HG03439 (cell line): ENCODE measurements around the gene ZNF181.

ENCODE experiments used
- ATAC-seq: cut with Tn5 transposase; IDR thresholded peaks from one replicate; pipeline ENCODE4 v1.9.1; 2021; ENCODE audit warnings: mild to moderate bottlenecking, moderate library complexity; ENCODE audit not compliant: unreplicated experiment

The ZNF181 gene

DNA sequence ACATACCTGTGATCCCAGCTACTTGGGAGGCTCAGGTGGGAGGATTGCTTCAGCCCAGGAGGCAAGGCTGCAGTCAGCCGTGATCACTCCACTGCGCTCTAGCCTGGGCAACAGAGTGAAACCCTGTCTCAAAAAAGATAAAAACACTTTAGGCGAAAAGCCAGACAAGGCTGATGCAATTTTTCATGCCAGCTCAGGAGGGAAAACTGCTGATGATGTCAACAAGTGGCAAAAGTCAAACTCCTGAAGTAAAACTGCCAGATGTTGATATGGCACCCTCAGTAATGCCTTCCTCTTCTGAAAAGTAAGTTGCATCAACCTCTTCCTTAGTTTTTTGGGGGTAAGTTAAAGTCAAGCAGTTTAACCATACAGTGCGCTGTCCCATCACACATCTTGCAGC is 23.4 kb downstream of the ZNF181 start:
- ATAC-seq = no peak

DNA sequence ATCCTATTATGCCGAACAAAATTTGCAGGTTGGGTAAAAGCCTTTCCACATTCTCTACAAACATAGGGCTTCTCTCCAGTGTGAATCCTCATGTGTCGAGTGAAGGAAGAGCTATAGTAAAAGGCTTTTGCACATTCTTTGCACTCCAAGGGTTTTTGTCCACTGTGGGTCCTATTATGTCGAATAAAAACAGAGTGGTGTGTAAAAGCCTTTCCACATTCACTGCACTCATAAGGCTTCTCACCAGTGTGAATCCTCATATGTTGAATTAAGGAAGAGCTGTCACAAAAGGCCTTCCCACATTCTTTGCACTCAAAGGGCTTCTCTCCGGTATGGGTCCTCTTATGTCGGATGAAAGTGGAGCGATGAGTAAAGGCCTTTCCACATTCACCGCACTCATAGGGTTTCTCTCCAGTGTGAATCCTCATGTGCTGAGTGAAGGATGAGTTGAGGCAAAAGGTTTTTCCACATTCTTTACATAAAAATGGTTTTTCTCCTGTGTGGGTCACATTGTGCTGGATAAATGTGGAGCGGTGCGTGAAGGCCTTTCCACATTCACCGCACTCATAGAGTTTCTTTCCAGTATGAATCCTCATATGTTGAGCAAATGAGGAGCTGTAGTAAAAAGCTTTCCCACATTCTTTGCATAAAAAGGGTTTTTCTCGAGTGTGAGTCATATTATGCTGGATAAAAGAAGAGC is 25.3 kb downstream of the ZNF181 start:
- ATAC-seq = no peak

DNA sequence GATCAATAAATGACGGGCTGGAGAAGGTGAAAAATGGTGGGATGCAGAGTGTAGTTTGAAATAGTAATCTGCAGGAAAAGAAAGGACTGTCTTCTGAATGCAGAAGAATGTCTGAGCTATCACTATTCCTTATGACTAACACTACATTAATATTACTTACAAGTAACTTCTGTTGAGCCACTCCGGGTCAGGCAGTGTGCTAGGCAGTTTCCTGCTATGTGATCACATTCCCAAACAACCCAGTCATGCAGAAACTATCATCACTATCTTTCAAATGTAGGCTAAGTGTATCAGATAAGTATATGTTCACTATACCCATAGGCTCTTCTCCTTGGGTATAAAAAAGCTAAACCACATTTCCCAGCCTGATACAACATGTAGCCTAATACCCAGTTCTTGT is 32.3 kb downstream of the ZNF181 start:
- ATAC-seq = no peak

DNA sequence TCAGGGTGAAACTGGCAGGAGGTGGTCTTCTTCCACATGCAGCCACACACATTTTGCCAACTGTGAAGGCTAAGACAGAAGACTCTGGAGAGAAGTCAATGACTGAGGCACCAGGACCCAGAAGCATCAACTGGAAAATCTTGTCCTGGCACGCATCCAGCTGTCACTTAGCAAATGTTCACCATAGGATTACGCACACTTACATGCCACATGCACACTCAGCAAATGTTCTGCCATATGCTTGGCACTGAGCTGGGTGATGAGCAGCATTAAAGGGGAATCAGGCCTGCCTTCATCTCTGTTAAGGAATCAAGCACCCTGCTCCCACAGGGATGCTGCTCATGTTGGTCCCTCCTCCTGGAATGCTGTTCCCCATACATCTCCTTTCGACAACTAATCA is 33.9 kb downstream of the ZNF181 start:
- ATAC-seq = no peak

DNA sequence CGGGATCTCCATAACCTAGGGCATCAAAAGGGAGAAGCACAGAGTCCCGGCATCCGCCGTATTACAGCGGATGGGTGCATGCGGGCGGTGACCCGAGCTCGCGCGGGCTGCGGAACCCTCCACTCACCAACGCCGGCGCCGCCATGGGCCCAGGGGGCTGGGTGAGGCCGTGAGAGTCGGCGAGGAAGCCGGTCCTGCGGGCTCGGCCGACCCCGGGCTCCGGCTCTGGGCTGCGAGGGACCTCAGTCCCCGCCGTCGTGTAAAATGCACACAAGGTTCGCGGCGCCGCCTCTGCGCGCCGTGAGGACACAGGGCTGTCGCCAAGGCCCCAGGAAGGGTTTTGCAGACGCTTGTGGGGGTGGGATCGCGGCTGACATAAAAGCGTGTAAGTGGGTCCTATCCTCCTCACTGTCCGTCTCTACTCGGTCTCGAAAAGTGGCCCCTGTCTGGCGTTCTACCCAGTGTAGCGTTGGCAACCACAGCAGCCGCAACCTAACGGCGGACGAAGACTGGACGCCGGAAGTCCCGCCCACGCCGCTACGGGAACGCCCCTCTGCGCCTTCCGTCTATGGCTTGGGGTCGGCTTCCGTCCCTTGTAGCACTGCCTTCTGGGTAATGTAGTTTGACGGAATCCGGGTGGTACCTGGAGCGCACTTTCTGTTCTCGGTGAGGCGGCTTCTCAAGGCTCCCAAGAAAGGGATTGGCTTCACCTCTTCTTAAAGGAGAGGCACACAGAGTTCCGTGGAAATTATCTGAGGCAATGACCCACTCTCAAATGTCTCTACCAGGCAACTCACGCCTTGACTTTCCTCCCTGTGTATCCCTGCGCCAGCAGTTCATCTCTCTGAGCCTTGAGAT is 38.9 kb downstream of the ZNF181 start, which contains the start of gene ZNF599:
TSS of gene ZNF599 (minus strand) at position 519 of the 858 bp plus-strand sequence. CDS start at position 145, 374 bp downstream.
- ATAC-seq = peak; percentile 95

DNA sequence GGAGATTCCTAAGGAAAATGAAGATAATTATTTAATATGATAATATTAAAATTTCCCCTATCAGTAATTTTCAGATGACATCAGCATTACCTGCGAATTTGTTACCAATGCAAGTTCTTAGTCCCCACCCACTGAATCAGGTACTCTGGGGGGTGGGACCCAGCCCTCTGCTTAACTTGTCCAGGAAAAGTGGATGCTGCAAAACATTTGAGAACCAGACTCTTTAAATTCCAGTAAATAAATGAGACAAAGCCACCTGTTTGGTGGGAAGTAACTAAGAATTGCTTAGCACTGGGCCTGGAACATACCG is 39.5 kb downstream of the ZNF181 start:
- no peak for ATAC-seq

DNA sequence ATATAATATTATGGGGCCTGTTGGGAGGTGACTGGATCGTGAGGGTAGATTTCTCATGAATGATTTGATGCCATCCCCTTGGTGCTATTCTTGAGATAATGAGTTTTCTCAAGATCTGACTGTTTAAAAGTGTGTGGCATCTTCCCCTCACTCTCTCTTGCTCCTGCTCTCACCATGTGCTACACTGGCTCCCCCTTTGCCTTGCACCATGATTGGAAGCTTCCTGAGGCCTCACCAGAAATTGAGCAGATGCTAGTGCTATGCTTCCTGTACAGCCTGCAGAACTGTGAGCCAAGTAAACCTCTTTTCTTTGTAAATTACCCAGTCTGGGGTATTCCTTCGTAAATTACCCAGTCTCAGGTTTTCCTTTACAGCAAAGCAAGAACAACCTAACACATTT is 40.8 kb downstream of the ZNF181 start:
- ATAC-seq = no peak

DNA sequence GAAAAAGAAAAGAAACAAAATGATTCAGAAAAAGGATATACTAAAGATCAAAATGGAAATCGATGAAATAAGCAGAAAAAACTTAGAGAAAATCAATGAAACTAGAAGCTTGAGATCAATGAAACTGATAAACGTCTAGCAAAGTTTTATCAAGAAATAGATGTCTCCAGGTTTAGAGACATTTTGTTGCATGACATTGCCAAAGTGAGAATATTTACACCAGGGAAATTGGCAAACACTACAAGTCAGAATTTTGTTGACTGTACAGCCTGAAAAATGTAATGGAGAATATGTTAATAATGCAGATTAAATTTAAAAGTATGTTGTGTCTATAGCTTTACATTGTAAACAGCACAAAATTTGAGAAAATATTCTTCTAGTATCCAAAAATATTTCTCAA is 44.3 kb downstream of the ZNF181 start:
- no peak for ATAC-seq

DNA sequence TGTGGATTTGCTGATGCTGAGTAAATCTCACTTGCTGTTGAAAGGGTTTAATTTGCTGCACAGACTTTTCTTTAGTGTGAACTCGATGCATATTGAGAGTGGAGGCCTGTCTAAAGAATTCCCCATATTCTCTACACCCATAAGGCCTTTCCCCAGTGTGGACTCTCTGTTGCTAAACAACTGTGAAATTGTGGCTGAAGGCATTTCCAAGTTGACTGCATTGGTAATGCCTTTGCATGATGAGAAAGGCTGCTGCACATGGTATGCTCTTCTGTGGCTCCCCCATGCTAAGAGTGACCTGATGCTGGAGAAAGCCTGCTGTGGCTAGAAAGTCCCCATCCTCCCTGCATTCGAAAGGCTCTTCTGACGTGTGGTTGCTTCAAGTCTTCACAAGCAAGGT is 45.6 kb downstream of the ZNF181 start:
- no peak for ATAC-seq

DNA sequence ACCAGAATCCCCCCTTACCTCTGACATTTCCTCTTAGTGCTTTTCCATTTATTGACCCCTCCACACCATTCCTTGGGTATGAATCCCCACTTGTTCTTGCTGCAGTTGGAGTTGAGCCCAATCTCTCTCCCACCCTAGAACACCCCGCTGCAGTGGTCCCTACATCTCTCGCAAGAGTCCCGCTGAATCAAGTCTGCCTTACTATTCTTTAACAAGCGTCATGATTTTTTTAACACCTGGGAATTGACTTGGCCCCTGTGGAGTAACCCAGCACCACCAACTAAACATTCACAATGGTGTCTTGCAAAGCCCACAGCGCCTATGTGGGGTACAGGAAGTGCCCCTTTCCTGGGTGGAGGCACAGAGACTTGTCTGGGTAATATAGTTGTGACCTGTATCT is 52.2 kb downstream of the ZNF181 start:
- no peak for ATAC-seq

DNA sequence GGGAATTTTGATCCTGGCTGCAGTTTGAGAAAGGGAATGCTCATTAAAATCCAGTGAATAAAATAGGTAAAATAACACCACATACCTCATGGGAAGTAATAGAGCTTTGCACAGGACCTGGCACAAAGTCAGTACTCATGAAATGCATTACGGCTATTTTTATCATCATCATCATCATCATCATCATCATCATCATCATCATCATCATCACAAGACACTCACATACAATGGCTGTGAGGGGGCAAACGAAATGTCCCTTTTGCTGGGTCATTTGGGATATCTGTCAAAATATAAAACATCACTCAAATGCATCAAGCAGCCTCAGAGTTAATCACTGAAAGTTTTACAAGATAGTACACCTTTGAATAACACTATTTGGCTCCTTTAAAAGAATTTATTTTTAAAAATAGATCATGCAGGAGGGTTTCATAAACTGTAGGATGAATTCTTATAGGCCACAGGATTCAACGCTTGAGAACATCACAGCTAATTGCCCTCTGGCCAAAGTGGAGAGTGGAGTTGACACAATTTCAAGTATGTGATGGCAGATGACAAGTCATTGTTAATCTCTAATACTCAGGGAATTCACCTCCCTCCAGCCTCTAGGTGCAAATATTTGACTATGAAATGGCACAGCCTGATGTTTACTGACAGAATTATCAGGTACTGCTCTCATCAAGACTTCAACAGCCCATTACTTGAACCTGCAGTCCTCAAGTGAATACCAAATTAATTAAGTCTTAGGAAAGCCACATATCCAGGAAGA is 53.2 kb downstream of the ZNF181 start:
- ATAC-seq = no peak

DNA sequence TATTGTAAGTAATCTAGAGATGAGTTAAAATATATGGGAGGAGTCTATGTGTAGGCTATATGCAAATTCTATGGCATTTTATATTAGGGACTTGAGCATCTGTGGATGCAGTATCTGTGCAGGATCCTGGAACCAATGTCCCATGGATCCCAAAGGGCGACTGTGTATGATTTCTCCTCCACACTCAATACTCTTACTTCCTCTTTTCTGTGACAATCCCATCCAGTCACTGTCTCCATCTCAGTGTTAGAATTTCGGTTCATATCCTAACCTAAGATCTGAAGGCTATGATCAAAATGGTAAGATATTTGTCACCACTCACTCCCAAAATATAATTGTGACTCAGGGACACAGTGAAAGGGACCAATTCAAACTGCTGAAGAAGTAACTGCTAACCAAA is 54.0 kb downstream of the ZNF181 start:
- no peak for ATAC-seq

DNA sequence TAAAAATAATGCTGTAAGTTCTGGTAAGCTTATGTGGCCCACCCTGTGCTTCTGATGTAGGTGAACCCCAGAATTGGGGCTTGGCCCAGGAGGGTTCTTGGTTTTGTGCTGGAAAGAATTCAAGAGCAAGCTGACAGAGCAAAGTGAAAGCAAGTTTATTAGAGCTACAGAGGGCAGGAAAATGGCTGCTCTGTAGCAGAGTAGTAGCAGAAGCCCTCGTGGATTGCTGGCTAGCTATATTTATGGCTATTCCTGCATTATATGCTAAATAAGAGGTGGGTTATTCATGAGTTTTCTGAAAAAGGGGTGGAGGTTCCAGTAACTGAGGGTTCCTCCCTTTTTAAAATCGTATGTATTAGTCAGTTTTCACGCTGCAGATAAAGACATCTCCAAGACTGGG is 59.5 kb downstream of the ZNF181 start:
- no peak for ATAC-seq

DNA sequence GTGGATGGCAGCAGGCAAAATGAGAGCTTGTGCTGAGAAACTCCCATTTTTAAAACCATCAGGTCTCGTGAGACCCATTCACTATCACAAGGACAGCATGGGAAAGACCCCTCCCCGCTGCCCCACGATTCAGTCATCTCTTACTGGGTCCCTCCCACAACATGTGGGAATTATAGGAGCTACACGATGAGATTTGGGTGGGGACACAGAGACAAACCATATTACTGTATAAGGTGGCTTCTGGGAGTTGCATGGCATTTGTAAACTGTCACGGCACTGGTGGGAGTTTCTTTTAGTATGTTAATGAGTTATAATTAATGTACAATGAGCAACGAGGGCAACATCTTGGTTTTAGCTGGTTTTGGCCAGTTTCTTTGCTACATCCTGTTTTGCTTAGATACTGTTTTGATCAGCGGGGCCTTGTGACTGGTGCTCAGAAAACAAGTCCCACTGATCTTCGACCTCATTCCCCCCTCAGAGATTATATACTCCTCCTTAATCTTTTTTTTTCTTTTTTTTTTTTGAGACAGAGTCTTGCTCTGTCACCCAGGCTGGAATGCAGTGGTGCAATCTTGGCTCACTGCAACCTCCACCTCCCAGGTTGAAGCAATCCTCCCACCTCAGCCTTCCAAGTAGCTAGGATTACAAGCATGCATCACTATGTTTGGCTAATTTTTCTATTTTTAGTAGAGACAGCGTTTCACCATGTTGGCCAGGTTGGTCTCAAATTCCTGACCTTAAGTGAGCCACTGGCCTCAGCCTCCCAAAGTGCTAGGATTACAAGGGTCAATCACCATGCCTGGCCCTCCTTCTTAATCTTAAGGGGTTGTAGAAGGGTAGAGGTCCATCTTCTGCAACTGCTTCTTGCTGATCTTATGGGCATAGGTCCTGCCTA is 60.3 kb downstream of the ZNF181 start:
- ATAC-seq = no peak
